GM19467 (cell line): ENCODE measurements around the gene LECT2.

Source experiments
- ATAC-seq: cut with Tn5 transposase; IDR thresholded peaks from one replicate; pipeline ENCODE4 v1.9.1; 2021; ENCODE audit warnings: mild to moderate bottlenecking, moderate library complexity; ENCODE audit not compliant: unreplicated experiment

Gene LECT2

GRCh38 chr5:135978993-135979392, 24.2 kb upstream of the LECT2 start:
- no peak for ATAC-seq

- no peak for ATAC-seq
Measured at GRCh38 chr5:135978212-135978631, 23.4 kb upstream of the LECT2 start.

GRCh38 chr5:135977375-135977928, 22.7 kb upstream of the LECT2 start:
- peak; percentile 67 for ATAC-seq

GRCh38 chr5:135976216-135976615, 21.4 kb upstream of the LECT2 start:
- no peak for ATAC-seq

GRCh38 chr5:135975122-135975521, 20.3 kb upstream of the LECT2 start:
- ATAC-seq: no peak

- no peak for ATAC-seq
Measured at GRCh38 chr5:135974021-135974600, 19.3 kb upstream of the LECT2 start.

- no peak for ATAC-seq
Measured at GRCh38 chr5:135973323-135974020, 18.7 kb upstream of the LECT2 start.

GRCh38 chr5:135971701-135972100, 16.9 kb upstream of the LECT2 start:
- no peak for ATAC-seq

GRCh38 chr5:135966790-135967189, 12.0 kb upstream of the LECT2 start:
- ATAC-seq: no peak

GRCh38 chr5:135966165-135966564, 11.4 kb upstream of the LECT2 start:
- ATAC-seq: no peak

- no peak for ATAC-seq
Measured at GRCh38 chr5:135965504-135965903, 10.7 kb upstream of the LECT2 start.

- ATAC-seq: no peak
Measured at GRCh38 chr5:135964670-135965320, 10.0 kb upstream of the LECT2 start.

- peak; percentile 64 for ATAC-seq
Measured at GRCh38 chr5:135955525-135955924, 742 bp upstream of the LECT2 start.

GRCh38 chr5:135953850-135954249, 933 bp downstream of the LECT2 start:
- no peak for ATAC-seq

GRCh38 chr5:135952683-135953082, 2.1 kb downstream of the LECT2 start:
- no peak for ATAC-seq

- no peak for ATAC-seq
Measured at GRCh38 chr5:135951807-135952206, 3.0 kb downstream of the LECT2 start.

GRCh38 chr5:135951257-135951656, 3.5 kb downstream of the LECT2 start:
- ATAC-seq: no peak

GRCh38 chr5:135950611-135951010, 4.2 kb downstream of the LECT2 start:
- no peak for ATAC-seq

GRCh38 chr5:135944967-135945560, 9.7 kb downstream of the LECT2 start:
- no peak for ATAC-seq

GRCh38 chr5:135944564-135944963, 10.2 kb downstream of the LECT2 start:
- ATAC-seq: no peak

- ATAC-seq: no peak
Measured at GRCh38 chr5:135942202-135942771, 12.5 kb downstream of the LECT2 start.
